Heart left ventricle (tissue), 13 donors: ENCODE data around the gene COA1.

Experiments
- POLR2A ChIP-seq, 2 donors: fragments of 450-650 bp; IDR thresholded peaks; one replicate each; pipeline ENCODE4 v1.6.1; 2017; ENCODE audit warnings: antibody characterized with exemption in 2 of 2, mild to moderate bottlenecking in 2 of 2, moderate library complexity in 2 of 2
- TF ChIP-seq, protein P1 (sequence below), 12 donors: fragments of 200-600 bp; sonication (generic) in 4 of 12; IDR thresholded peaks; one replicate each; pipeline versions ENCODE4 v1.5.0 to v1.8.0; 2018 to 2022; ENCODE audit warnings: antibody characterized with exemption in 12 of 12, mild to moderate bottlenecking in 5 of 12
- donor health status: ischemic (EF 13 %, LVEDD 7.1; RV severe dilation, severe dysfunction).
- donor health status: DM: no; HTN: yes; CAD: no.
- donor health status: DM: no; HTN: no; CAD: no.
- donor health status: ischemic (EF 25% LVEDD 6.9; RV normal size, moderate dysfunction).
- donor health status: ischemic (EF 25% LVEDD 5.7; RV mildly dilated, moderate dysfunction).
- donor health status: ischemic (EF 35%, LVEDD 5.7; RV mildly dilated, moderate dysfunction).
- donor health status: nonischemic (EF 11% LVEDD 7.7; RV severe dilation, severe dysfunction).
- donor health status: DM: yes; HTN: yes; CAD: no.
- donor health status: PGD.
- donor health status: ischemic (EF 29% LVEDD 5.4; RV normal size, mild dysfunction).
- donor health status: nonischemic (EF 23%, LVEDD 6.1; RV moderate dilation, normal function).

DNA sequence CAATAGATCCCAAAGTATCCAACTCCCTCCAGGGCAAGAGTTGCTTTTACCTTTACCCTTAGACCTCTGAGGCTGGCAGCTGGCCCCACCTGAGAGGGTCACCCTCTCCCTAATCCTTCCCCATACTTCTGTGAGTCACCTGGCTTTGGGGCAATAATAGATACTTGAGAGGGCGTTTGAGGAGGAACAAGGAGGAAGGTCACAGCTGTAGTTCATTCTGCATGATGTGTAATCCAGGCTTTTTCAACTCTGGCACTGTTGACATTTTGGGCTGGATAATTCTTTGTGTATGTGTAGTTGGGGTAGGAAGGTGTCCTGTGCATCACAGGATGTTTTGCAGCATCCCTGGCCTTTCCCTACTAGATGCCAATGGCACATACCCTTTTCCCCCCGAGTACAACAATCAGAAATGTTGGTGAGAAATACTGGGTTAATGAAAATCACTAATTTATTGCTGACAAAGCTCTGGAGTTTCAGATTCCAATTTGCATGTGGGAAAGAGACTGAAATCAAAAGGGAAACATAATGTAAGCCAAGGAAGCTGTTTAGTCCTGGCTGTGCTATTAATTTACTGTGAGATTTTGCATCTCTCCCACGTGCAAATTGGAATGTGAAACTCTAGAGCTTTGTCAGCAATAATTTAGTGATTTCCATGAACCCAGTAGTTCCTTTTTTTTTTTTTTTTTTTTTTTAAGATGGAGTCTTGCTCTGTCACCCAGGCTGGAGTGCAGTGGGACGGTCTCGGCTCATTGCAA, 32.8 kb upstream of the COA1 start:
- TF ChIP-seq, protein P1, sequence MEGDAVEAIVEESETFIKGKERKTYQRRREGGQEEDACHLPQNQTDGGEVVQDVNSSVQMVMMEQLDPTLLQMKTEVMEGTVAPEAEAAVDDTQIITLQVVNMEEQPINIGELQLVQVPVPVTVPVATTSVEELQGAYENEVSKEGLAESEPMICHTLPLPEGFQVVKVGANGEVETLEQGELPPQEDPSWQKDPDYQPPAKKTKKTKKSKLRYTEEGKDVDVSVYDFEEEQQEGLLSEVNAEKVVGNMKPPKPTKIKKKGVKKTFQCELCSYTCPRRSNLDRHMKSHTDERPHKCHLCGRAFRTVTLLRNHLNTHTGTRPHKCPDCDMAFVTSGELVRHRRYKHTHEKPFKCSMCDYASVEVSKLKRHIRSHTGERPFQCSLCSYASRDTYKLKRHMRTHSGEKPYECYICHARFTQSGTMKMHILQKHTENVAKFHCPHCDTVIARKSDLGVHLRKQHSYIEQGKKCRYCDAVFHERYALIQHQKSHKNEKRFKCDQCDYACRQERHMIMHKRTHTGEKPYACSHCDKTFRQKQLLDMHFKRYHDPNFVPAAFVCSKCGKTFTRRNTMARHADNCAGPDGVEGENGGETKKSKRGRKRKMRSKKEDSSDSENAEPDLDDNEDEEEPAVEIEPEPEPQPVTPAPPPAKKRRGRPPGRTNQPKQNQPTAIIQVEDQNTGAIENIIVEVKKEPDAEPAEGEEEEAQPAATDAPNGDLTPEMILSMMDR (IDR thresholded peaks at IDR 0.05): no peak
- no peak for TF ChIP-seq POLR2A (IDR thresholded peaks at IDR 0.05)
